K562 (cell line): Measurements from ENCODE around the gene NACC1. TPM values are rescaled to one million over a fixed set of nuclear protein-coding genes. Genes with fewer than 3 reads are reported as not detected.

Source experiments
- C11orf30 ChIP-seq: fragments of 450-650 bp; IDR thresholded peaks from 2 replicates; pipeline ENCODE4 v1.6.1; 2016; ENCODE audit warnings: low read depth, mild to moderate bottlenecking
- CSDE1 ChIP-seq, 2 experiments: fragments of 450-650 bp; IDR thresholded peaks; 2 replicates each; pipeline ENCODE4 v1.6.1; 2016; ENCODE audit warnings: mild to moderate bottlenecking in 1 of 2
- ETV6 ChIP-seq, 3 experiments: fragments of 150-350 bp in 1 of 3; sonication (generic) in 1 of 3; formaldehyde crosslinking in 1 of 3; IDR thresholded peaks; 2 replicates each; pipeline versions ENCODE4 v1.6.1 to v1.8.0; 2014 to 2022; ENCODE audit warnings: borderline replicate concordance in 2 of 3, low read depth in 2 of 3, antibody characterized with exemption in 1 of 3, low read length in 1 of 3, mild to moderate bottlenecking in 1 of 3, missing genetic modification reagents in 1 of 3
- FOSL1 ChIP-seq: fragments of 200-800 bp; sonication (Bioruptor generic); conservative IDR thresholded peaks from 2 replicates; pipeline ENCODE4 v1.6.1; 2016; ENCODE audit warnings: missing genetic modification characterization, missing compliant biosample characterization
- FOXA1 ChIP-seq: fragments of 450-650 bp; IDR thresholded peaks from 2 replicates; pipeline ENCODE4 v1.6.1; 2016; ENCODE audit warnings: mild to moderate bottlenecking, borderline replicate concordance
- GATAD2B ChIP-seq: fragments of 450-650 bp; IDR thresholded peaks from 2 replicates; pipeline ENCODE4 v1.6.1; 2017; ENCODE audit warnings: mild to moderate bottlenecking, borderline replicate concordance
- HDGF ChIP-seq: fragments of 450-650 bp; IDR thresholded peaks from 2 replicates; pipeline ENCODE4 v1.6.1; 2016
- HLTF ChIP-seq: fragments of 450-650 bp; IDR thresholded peaks from 2 replicates; pipeline ENCODE4 v1.6.1; 2016
- KDM4B ChIP-seq, 2 experiments: fragments of 450-650 bp in 1 of 2; sonication (generic) in 1 of 2; IDR thresholded peaks; 2 replicates each; pipeline ENCODE4 v1.6.1; 2016 to 2017; ENCODE audit warnings: borderline replicate concordance in 2 of 2, antibody characterized with exemption in 1 of 2, low read depth in 1 of 2, mild to moderate bottlenecking in 1 of 2
- L3MBTL2 ChIP-seq: fragments of 450-650 bp; IDR thresholded peaks from 2 replicates; pipeline ENCODE4 v1.6.1; 2016; ENCODE audit warnings: mild to moderate bottlenecking, moderate library complexity
- MEF2D ChIP-seq: conservative IDR thresholded peaks from 2 replicates; pipeline ENCODE4 v1.6.1; 2016; ENCODE audit warnings: low read depth, missing genetic modification characterization, missing compliant biosample characterization
- NRF1 ChIP-seq, 2 experiments: fragments of 450-650 bp; IDR thresholded peaks in 1 of 2; conservative IDR thresholded peaks in 1 of 2; 2 replicates each; pipeline ENCODE4 v1.6.1; 2014; ENCODE audit warnings: mild to moderate bottlenecking in 2 of 2
- POLR2A ChIP-seq: fragments of 450-650 bp; conservative IDR thresholded peaks from 2 replicates; pipeline ENCODE4 v1.6.1; 2016
- SAFB ChIP-seq: fragments of 200-400 bp; formaldehyde crosslinking; IDR thresholded peaks from 2 replicates; pipeline ENCODE4 v1.6.1; 2017; ENCODE audit warnings: low read depth, low read length, borderline replicate concordance
- ZBTB1 ChIP-seq: sonication (generic); formaldehyde crosslinking; IDR thresholded peaks from 2 replicates; pipeline ENCODE4 v1.8.1; 2023; ENCODE audit warnings: missing genetic modification reagents, low read depth, mild to moderate bottlenecking, borderline replicate concordance
- ZNF668 ChIP-seq: fragments of 250-450 bp; sonication (Bioruptor Pico); IDR thresholded peaks from 2 replicates; pipeline ENCODE4 v1.8.0; 2022; ENCODE audit warnings: mild to moderate bottlenecking, inconsistent platforms
- ZNF696 ChIP-seq: fragments of 250-450 bp; sonication (Bioruptor Pico); conservative IDR thresholded peaks from 2 replicates; pipeline ENCODE4 v1.4.0; 2020; ENCODE audit warnings: mild to moderate bottlenecking, moderate library complexity
- ZNF764 ChIP-seq: fragments of 250-450 bp; sonication (Bioruptor Pico); IDR thresholded peaks from 2 replicates; pipeline ENCODE4 v1.4.0; 2020; ENCODE audit warnings: low read depth, mild to moderate bottlenecking, moderate library complexity
- polyA plus RNA-seq, 8 experiments: library from polyadenylated mRNA; depleted of rRNA in 4 of 8; stranded (reverse) in 5 of 8; unstranded in 3 of 8; fragments of >200 nt; fragmentation: Nextera tagmentation in 2 of 8; fragmentation: Illumina TruSeq in 1 of 8; extraction: Ambion mirVana in 2 of 8; extraction: Trizol in 1 of 8; gene quantifications; 2 replicates each; pipeline versions ENCODE4 v1.2.1 to v1.2.3, GENCODE V29; 2011 to 2014; ENCODE audit warnings: inconsistent platforms in 1 of 8, missing spikeins in 1 of 8
- total RNA-seq, 7 experiments: library from RNA; depleted of rRNA in 6 of 7; stranded (reverse); fragments of >200 nt in 6 of 7; fragmentation: Illumina TruSeq in 2 of 7; extraction: Trizol in 2 of 7; gene quantifications; 2 replicates each; pipeline versions ENCODE4 v1.2.1 to v1.2.3, GENCODE V29; 2011 to 2021; ENCODE audit warnings: low replicate concordance in 1 of 7
- TF ChIP-seq, protein P1 (sequence below), 2 experiments: fragments of 450-650 bp; conservative IDR thresholded peaks; 2 replicates each; pipeline ENCODE4 v1.6.1; 2017; ENCODE audit warnings: mild to moderate bottlenecking in 2 of 2, moderate library complexity in 2 of 2
- TF ChIP-seq, protein P2 (sequence below): IDR thresholded peaks from 2 replicates; pipeline ENCODE4 v1.6.1; 2014; ENCODE audit warnings: antibody characterized with exemption
- TF ChIP-seq, protein P3 (sequence below): sonication (generic); formaldehyde crosslinking; IDR thresholded peaks from 2 replicates; pipeline ENCODE4 v1.9.0; 2022; ENCODE audit warnings: mild to moderate bottlenecking, missing genetic modification reagents
- TF ChIP-seq, protein P4 (sequence below): fragments of 450-650 bp; IDR thresholded peaks from 2 replicates; pipeline ENCODE4 v1.7.0; 2016; ENCODE audit warnings: borderline replicate concordance

Gene NACC1
- total and polyA plus RNA-seq, 9 of the 15 experiments (the other 6 are each of a cell fraction or from before 2014, with no cell fraction given) = 0.04 to 96.6 (median 25.8) TPM

DNA sequence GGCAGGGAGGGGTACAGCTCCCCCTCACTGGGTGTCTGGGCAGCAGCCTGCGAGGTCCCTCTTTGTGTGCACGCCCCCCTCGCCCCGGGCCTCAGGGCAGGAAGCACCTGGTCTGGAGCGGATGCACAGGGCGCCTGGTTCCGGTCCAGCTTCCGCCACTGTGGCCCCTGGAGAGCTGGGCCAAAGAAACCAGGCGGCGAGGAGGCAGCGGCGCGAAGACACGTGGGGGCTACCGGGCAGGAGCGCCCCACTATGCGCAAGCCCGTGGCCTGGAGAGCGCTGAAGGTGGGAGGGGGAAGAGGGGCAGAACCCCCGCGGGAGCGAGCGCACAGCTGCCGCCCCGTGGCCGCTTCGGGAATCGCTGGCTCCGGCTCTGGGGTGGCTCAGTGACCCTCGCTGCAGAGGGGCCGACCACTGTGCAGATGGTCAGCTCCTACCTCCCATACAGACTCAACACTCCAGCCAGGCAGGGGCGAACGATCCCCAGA, 13.7 kb upstream of the NACC1 start (continued):
- TF ChIP-seq, protein P1, sequence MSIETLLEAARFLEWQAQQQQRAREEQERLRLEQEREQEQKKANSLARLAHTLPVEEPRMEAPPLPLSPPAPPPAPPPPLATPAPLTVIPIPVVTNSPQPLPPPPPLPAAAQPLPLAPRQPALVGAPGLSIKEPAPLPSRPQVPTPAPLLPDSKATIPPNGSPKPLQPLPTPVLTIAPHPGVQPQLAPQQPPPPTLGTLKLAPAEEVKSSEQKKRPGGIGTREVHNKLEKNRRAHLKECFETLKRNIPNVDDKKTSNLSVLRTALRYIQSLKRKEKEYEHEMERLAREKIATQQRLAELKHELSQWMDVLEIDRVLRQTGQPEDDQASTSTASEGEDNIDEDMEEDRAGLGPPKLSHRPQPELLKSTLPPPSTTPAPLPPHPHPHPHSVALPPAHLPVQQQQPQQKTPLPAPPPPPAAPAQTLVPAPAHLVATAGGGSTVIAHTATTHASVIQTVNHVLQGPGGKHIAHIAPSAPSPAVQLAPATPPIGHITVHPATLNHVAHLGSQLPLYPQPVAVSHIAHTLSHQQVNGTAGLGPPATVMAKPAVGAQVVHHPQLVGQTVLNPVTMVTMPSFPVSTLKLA (conservative IDR thresholded peaks at IDR 0.05) = peak in 1 of 2 experiments; percentile 70
- TF ChIP-seq KDM4B (IDR thresholded peaks at IDR 0.05; ENCODE audit: borderline replicate concordance in 2 of 2, low read depth in 1 of 2) = peak in 1 of 2 experiments; percentile 43; a peak in 1 of 4 replicates
- TF ChIP-seq CSDE1 (IDR thresholded peaks at IDR 0.05) = no peak
- TF ChIP-seq C11orf30 = no peak
- TF ChIP-seq, protein P2, sequence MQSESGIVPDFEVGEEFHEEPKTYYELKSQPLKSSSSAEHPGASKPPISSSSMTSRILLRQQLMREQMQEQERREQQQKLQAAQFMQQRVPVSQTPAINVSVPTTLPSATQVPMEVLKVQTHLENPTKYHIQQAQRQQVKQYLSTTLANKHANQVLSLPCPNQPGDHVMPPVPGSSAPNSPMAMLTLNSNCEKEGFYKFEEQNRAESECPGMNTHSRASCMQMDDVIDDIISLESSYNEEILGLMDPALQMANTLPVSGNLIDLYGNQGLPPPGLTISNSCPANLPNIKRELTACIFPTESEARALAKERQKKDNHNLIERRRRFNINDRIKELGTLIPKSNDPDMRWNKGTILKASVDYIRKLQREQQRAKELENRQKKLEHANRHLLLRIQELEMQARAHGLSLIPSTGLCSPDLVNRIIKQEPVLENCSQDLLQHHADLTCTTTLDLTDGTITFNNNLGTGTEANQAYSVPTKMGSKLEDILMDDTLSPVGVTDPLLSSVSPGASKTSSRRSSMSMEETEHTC = no peak
- peak; percentile 77; the same call in 1 of the 2 replicates for TF ChIP-seq HDGF
- no peak for TF ChIP-seq MEF2D (tag)
- TF ChIP-seq ZNF668 (CRISPR knock-in tag) = no peak
- TF ChIP-seq NRF1 (conservative IDR thresholded peaks at IDR 0.05 in 1 of 2, IDR thresholded peaks at IDR 0.05 in 1 of 2) = peak; percentile 76 to 82
- TF ChIP-seq SAFB = 0 out of 2 replicates have a peak, but pooled peaks have one; percentile 39
- TF ChIP-seq, protein P3, sequence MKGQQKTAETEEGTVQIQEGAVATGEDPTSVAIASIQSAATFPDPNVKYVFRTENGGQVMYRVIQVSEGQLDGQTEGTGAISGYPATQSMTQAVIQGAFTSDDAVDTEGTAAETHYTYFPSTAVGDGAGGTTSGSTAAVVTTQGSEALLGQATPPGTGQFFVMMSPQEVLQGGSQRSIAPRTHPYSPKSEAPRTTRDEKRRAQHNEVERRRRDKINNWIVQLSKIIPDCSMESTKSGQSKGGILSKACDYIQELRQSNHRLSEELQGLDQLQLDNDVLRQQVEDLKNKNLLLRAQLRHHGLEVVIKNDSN (CRISPR knock-in tag) = peak; percentile 66
- TF ChIP-seq FOSL1 (tag) = 0 out of 2 replicates have a peak, but pooled peaks have one; percentile 27
- TF ChIP-seq GATAD2B = peak; percentile 46; the same call in 1 of the 2 replicates
- peak; percentile 62 for TF ChIP-seq POLR2A
- no peak for TF ChIP-seq HLTF
- no peak; the same call in 1 of the 2 replicates for TF ChIP-seq ZBTB1 (CRISPR knock-in tag)
- TF ChIP-seq, protein P4, sequence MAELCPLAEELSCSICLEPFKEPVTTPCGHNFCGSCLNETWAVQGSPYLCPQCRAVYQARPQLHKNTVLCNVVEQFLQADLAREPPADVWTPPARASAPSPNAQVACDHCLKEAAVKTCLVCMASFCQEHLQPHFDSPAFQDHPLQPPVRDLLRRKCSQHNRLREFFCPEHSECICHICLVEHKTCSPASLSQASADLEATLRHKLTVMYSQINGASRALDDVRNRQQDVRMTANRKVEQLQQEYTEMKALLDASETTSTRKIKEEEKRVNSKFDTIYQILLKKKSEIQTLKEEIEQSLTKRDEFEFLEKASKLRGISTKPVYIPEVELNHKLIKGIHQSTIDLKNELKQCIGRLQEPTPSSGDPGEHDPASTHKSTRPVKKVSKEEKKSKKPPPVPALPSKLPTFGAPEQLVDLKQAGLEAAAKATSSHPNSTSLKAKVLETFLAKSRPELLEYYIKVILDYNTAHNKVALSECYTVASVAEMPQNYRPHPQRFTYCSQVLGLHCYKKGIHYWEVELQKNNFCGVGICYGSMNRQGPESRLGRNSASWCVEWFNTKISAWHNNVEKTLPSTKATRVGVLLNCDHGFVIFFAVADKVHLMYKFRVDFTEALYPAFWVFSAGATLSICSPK = no peak
- TF ChIP-seq ZNF764 = no peak
- TF ChIP-seq FOXA1 = no peak
- peak; percentile 78 for TF ChIP-seq L3MBTL2
- TF ChIP-seq ZNF696 = no peak
- TF ChIP-seq ETV6 (IDR thresholded peaks at IDR 0.05; ENCODE audit: borderline replicate concordance in 1 of 2, low read depth in 2 of 2, low read length in 1 of 2) = no peak
- no peak for TF ChIP-seq ETV6 (CRISPR knock-in tag; IDR thresholded peaks at IDR 0.05; ENCODE audit: borderline replicate concordance)
